Medulla oblongata (tissue), 1 donor: ENCODE data around the gene SLC45A3.
"Not testable (repeated sequence)": the region's sequence is repeated elsewhere in the genome, so short reads cannot be mapped to it uniquely, and the experiment has no call there.

Experiments
- DNase-seq: peaks from one replicate; pipeline ENCODE4 v3.0.0-alpha.2; 2015; ENCODE audit errors: extremely low spot score

The SLC45A3 gene

DNA sequence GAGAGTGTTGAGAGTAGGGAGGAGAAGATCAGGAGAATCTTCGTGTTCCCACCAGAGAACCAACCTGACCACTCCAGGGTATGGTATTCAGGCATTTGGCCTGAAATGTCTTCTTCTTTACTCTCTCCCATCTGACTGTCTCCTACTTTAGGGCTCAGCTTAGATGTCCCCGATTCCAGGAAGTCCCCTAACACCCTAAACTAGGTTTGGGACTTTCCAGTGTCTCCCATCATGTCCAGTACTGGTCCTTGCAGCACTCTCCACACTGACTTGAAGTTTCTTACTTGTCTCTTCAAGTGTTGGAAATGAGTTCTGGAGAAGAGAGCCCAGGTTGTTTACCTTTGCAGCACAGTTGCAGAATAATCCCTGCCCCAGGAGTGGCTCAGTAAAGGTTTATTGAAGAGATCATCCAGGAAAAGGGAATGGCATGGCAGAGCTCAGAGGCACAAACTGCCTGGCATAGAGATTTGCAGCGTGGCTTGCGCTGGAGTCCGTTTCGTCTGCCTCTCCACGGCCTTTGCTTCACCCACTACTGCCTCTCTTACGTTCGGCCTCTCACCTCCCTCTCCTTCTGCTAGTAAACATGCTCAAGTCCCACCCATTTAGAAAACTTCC lies 42.3 kb downstream of the SLC45A3 start:
- DNase-seq: no peak

DNA sequence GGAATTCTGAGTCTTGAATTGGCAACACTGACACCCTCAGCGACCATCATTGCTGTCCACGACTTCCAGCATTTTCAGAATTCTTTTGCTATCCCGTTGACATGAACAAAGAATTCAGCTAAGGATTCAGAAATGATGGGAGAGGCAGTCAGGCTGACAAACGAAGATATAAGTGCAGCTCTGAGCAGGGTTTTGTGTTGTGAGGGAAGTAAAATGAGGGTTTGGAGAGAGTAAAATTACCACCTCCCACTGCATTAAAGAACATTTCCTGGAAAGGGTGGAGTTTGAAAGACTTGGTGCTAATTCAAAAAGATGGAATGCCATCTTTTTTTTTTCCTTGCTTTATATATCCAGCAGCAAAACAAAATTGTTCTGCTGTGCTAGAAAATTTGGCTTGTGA lies 43.6 kb downstream of the SLC45A3 start:
- no peak for DNase-seq

DNA sequence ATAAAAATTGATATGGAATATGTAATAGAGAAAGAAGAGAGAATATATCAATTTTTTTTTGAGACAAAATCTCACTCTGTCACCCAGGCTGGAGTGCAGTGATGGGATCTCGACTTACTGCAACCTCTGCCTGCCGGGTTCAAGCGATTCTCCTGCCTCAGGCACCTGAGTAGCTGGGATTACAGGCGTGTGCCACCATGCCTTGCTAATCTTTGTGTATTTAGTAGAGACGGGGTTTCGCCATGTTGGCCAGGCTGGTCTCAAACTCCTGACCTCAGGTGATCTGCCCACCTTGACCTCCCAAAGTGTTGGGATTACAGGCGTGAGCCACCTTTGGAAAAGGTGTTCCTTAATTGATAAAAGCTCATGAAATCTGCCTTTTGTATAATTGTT lies 44.2 kb downstream of the SLC45A3 start:
- not testable (repeated sequence) for DNase-seq

DNA sequence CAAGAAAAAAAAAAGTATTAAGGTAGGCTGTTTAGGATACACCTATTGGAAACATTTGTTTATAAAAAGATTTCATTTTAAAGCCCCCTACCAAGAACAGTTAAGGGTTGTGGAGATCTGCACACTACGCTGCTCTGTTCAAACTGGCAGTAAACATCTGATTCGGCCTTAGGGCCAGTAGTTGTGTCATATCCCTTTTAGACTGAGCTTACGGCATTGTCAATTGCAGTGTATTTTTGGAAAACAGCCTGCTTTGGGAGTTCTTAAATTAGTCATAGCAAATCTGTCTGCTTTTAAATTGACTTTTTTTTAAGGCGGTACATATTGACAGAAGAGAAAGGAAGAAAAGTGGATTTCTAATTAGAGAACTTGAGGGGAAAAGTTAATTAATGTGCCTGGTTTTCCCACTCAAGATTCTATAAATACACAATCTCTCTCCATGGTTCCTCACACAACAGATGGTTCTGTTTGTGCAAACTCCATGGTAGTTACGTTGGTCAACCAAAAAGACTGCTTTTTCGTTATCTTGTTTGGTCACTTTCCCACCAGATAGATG lies 46.8 kb downstream of the SLC45A3 start:
- DNase-seq: no peak

DNA sequence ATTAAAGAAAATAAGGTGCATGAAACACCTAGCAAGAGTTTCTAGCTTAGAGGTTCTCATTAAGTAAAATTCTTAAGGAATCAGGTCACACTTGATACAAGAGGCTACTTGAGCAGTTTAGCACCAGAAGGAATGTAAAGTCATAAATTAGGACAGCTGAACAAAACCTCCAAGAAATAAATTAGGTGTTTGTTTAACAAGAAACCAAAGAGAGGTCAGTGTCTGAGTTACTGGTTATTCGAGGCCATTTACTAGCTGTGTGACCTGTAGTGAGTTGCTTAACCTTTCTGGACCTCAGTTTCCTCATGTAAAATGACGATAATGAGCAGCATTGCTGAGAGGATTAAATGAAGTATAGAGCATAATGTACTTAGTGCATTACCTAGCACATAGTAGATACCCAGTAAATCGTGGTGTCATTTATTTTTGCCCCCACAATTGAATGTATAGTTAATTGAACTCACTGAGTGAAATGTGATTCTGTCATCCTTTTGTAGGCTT lies 47.6 kb downstream of the SLC45A3 start:
- DNase-seq: no peak

DNA sequence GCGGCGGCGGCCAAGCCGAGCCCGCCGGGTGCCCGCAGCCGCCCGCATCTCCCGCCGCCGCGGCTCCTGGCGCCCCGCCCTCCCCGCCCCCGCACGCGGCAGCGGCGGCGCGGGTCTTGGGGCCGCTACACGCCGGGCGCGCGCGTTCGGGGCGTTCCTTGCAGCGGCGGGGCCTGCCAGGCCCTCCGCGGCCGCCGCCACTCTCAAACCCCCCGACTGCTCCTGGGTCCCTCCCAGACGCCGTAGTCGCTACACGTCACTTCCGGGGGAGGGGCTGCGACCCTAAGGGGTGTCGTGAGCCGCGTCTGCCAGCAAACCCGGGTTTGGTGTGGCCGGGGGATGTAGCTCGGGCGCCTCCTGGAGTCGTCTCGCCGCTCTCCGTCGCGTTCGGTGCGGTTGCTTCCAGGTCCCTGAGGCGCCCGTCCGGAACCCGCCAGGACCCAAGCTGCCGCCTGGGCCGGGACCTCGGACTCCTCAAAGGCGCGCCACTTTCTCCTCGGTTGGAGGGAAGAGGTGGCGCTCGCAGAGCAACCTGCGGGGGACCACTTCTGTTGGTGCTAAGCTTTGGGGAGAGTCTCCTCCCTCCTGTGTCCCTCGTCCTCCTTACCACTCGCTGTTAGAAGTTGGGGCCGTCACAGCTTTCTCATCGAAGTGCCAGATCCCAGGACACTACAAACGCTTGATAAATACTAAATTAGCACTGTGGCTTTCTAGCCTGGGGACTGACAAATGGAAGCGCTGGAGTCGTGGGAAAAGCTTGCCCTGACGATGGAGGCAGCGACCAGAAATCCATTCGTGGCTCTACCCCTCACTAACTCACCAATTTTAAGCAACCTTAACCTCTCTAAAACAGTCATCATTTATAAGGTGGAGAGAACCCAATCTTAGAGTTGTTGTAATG lies 48.3 kb downstream of the SLC45A3 start, which contains the start of gene ELK4:
ELK4 (minus strand) TSS at position 244 of the 901 bp plus-strand sequence. CDS start 8,129 bp downstream, outside the sequence.
- peak; percentile 99 for DNase-seq

GRCh38 chr1:205631010-205631767 lies 49.1 kb downstream of the SLC45A3 start:
- DNase-seq: peak; percentile 58

GRCh38 chr1:205630651-205631009 lies 49.7 kb downstream of the SLC45A3 start:
- no peak for DNase-seq

GRCh38 chr1:205630241-205630640 lies 50.1 kb downstream of the SLC45A3 start:
- DNase-seq: no peak

GRCh38 chr1:205629751-205630150 lies 50.6 kb downstream of the SLC45A3 start:
- DNase-seq: no peak

DNA sequence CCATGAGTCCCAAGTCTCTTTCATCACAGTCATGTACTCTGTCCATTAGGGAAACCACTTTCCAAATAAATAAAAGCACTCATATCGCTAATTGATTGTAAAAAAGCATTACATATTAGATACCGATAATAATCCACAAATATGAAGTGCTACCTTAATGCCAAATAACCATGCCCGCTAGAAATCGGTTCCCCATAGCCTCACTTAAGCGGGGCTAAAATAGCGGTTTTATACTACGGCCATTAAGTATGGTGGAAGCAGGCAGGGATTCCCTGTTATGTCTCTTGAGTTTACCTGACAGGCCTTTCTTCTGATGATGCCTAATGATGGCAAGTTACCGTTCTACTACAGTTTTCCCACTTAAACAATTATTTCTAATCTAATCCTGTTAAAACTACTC lies 52.4 kb downstream of the SLC45A3 start:
- no peak for DNase-seq

DNA sequence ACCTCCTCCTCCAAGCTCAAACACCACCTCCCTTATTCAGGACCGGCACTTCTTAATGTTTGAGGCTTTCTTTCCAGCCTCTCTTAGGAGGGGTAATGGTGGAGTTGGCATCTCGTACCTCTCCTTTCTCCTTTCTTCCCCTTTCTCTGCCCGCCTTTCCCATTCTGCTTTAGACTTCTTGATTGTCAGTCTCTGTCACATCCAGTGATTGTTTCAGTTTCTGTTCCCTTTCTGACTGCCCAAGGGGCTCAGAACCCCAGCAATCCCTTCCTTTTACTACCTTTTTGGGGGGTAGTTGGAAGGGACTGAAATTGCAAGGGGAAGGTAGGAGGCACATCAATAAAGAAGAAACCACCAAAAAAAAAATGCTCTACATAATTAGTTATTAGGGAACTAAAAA lies 54.1 kb downstream of the SLC45A3 start:
- peak; percentile 71 for DNase-seq

GRCh38 chr1:205623646-205624045 lies 56.7 kb downstream of the SLC45A3 start:
- no peak for DNase-seq

GRCh38 chr1:205620269-205620668 lies 60.0 kb downstream of the SLC45A3 start:
- DNase-seq: no peak

DNA sequence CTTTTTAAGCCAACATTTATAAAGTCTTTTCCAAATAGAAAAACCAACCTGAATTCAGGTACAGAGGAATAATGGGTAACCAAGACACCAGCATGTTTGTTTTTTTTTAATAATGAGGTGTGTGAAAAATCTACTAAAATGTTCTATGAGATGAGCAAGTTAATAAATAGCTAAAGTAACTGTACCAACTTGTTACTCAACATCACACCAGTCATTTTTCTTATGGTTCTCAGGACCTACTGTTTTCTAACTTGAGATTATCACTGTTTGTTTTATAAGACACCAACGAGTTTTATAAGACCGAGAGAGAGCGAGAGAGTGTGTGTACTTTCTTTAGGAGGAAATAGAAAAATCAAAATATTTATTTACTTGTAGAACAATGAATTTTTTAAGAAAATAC lies 60.9 kb downstream of the SLC45A3 start:
- no peak for DNase-seq

GRCh38 chr1:205616563-205617293 lies 63.6 kb downstream of the SLC45A3 start:
- DNase-seq: no peak

DNA sequence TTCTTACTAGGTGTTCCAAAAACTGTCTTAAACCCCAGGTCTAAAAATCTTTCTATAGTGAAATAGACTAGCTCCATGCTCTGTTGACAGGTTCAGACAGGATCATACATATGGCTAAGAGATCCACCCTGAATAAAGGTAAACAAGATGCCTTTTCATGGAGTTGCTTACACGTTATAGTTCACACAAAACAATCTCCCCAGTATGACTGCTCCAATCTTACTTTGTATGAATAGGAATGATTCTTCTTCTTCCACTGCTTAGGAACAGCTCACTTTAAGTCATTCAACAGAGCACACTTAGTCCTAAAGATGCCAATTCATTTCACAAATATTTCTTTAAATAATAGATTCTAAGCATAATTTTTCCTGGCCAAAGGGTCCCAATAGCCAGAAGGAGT lies 64.5 kb downstream of the SLC45A3 start:
- no peak for DNase-seq

DNA sequence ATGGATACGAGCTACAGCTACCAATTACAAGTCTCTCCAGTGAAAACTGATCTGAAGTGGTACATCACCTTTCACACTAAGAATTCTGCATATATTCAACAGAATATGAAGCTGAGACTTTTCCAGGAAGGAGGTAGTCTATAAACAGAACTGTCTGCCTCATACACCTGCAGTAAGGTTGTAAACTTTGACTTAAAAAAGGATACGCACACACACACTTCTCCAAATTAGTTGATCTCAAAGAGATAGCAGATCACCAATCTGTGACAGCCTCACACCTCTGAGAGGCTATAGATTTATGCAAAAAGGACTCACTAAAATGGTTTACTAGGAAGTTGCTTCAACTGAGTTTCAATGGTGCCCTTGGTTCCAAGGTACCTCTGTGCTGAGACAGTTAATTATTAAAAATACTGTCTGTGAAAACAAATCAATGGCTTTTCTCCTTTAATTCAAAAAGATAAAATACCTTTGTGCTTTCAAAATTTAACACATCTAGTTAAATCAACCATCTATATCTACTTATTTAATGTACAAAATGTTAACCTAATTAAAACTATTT lies 66.4 kb downstream of the SLC45A3 start:
- DNase-seq: no peak

DNA sequence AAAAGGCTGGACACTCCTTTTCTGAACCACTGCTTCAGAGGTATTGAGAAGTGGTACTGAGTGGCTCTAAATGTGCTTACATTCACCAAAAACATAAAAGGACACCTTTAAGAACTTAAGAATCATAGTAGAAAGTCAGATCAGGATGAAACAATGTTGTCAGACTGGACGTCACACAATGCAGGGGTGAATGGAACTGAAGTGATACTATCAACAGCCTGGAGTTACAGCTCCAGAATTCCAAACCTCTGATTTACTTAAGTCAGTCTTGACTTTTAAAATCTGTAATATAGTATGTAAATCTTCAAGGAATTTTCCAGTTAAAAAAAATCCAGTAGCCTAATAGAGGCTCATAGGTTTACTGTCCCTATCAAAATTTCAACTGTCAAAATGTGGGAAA lies 67.8 kb downstream of the SLC45A3 start:
- DNase-seq: no peak

GRCh38 chr1:205612104-205612503 lies 68.2 kb downstream of the SLC45A3 start:
- DNase-seq: no peak

GRCh38 chr1:205610901-205611466 lies 69.3 kb downstream of the SLC45A3 start:
- no peak for DNase-seq
